GM21619 (cell line): Measurements from ENCODE around the gene LHX1.

Source experiments
- ATAC-seq: cut with Tn5 transposase; IDR thresholded peaks from one replicate; pipeline ENCODE4 v1.9.1; 2021; ENCODE audit not compliant: unreplicated experiment

Gene LHX1

DNA sequence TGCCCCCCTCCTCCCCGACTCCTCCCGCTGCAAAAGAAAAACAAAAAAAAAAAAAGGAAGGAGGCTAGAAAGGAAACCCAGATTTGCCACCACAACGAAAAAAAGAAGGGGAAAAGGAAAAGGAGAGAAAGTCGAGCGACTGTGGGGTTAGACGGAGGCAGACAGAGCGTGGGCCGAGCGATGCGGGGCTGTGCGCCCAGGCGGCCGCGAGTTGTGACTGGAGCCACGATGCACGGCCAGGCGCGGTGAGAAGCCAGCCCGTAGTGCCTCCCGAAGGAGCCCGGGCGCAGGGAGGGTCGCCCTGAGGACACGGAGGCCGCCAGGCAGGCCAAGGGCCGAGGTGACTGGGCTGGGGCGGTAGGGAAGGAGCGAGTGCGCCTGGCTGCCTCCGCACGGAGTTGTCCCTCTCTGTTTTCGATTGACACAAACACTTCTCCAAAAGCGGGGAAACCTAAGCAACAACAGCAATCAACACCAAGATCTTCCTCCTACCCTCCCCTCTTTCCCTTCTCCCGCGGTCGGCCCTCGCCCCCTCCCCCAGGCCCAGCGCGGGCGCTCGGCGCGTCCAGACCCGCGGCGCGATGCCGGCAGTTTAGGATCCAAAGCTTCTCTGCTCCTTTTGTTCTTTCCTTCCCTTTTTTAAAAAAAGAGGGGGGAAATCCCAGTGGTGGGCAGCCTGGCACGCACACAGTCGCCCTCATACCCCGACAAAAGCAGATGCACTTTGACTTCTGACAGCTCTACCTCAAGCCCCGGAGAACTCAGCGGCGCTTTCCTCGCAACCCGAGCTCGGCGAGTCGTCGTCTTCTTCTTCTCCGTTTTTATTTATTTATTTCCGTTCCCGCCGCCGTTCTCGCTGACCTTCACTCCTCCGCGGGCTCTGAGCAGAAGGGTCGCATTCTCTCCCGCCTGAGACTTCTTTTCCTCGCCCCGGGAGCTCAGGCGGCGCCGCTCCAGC lies at the start of gene LHX1:
TSS of gene LHX1 (plus strand) at position 475 of the 958 bp plus-strand sequence. CDS start 723 bp downstream, outside the sequence.
- ATAC-seq = no peak

DNA sequence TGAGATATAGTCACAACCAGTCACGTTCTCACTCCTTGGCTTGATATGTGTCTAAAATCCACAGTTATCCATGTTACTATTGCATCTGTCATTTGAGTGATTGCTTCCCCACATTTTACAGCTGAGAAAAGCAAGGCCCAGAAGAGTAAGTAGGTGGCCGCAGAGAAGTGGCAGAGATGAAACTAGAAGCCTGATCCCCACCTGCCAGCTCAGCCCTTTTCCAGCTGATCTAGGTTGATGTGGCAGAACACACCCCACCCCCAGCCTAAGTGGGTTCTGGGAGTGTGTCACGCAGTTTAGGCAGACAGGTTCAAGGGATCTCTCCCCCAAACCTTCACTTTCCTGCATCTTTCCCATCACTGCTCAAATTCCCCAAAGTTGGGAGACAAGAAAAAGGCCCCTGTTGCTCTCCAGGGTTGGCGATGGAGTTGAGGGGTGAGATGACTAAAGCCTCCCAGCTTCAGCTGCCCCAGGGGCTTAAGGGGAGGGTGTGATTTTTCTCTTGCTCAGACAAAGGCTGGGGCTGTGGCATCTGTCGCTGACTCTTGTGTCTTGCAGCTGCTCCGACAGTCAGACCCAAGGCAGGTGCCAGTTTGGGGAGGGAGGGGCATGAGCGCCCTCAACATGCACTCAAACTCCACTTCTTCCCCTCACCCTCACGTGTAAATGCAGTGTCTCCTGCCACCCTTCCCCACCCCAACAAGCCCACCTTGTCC lies 48.9 kb upstream of the LHX1 start:
- ATAC-seq = no peak

DNA sequence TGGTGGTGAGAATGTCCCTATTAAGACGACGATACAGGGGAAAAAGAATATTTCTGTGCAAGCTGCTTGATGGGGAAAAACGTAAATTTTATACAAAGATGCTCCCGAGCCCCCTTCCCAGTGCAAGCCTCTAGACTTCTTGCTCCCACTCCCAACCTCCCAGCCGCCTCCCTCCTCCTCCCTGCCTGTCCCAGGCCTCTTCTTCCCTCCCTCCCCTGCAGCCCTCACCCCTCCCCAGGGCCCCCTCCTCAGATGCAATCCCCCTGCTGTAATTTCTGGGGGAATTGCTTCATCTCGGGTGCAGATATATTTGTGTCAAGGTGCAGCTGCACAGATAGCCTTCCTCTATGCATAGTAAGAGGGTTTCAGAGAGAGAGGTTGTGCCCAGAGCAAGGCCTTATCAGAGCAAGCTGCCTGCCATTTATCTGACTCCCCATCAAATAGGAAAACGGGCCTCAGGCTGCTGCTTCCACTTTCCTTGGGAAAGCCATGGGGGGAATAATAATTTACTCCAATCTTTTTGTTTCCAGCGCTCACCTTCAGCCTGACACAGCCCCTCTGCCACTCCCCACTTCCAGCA lies 47.4 kb upstream of the LHX1 start:
- no peak for ATAC-seq

DNA sequence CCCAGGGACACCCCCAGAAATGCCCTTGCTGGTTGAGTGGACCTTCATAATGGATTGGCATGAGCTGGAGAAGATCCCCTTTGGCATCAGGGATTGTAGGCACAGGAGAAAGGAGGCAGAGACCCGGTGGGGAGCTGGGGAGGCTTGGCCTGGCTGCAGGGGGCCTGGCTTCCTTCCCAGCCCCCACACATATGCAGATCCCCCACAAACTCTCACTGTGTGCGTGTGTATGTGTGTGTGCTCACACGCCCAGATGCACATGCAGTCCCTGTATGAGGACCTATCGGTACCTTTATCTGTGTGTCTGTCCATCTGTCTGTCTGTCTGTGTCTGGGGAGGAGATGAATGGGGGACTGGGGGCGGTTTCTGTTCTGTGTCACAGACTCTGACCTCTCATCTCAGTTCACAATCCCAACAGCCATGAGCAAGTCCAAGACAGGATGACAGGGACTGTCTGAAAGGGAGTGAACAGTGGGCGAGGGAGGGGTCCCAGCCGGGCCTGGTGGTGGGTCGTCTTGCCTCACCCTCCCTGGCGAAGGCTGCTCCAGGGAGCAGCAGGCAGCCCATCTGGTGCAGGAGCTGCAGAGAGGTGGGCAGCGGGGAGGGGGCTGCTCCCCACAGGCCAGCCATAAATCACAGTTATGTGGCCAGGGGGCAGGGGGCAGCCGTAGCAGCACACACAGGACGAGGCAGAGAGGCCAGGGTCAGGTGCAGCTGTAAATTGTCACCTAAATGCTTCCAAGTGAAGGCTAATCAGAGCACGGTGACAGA lies 46.7 kb upstream of the LHX1 start:
- no peak for ATAC-seq

DNA sequence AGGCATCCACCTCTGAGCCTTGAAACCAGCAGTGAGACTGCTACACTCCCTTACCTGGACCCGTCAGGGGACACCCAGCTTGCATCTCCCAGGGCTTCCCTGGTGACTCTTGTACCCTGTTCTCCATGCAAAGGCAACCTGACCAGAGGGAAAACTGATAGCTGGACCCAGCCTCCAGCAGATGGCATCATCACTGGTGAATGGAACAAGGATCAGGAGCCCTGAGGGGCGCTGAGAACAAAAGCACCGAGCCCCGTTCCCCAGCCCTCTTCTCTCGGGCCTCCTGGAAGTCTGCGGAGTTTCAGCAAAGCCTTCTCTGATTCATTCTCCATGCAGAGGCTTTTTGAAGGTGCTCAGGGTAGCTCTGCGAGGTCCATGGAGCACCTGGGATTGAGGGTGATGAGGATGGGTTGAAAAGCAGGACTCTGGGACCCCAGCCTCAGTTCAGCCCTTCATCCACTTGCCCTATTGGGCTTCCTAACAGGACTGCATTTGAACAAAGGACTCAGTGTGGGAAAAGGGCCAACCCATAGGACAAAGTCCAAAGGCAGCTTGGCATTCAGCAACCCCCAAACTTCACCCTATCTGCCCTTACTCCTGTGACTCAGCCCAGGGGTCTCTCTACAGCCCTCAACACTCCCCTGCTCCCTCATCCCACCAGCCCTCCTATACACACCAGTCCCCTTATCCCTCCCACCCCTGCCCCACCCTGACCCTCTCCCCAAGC lies 45.0 kb upstream of the LHX1 start:
- no peak for ATAC-seq

DNA sequence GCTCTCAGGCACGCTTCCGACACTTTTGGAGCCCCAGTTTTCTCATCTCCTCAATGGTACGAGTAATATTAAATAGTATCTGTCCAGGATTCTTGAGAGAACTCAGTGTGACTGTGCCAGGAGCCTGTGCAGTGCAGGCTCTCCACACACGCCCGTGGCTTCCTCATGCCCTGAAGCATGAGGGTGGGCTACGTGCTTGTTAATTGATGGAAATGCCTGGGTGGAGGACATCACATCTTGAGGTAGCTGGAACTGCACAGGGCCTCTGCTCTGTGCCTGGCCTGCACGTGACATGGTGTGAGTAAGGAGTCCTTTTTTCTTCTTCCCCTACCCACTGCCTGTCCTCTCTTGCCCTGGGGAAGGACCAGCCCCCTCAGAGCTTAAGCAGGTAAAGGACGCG lies 43.1 kb upstream of the LHX1 start:
- ATAC-seq = no peak

DNA sequence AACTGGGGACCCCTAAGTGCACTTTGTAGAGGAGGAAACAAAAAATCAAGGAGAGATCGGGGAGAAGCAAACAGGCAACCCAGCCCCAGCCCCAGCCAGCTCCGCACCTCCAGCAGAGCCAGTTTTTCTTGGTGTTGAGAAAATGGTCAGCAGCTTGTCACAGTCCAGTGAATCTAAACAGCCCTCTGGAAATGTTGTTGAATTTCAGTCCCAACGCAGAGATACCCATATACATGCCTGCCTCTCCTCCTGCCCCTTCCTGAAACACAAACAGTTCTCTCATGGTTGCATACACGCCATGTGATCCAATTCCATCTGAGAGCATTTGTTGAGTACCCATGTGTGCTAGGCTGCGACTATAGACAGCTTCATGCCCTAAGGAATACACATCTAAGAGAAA lies 42.4 kb upstream of the LHX1 start:
- no peak for ATAC-seq

DNA sequence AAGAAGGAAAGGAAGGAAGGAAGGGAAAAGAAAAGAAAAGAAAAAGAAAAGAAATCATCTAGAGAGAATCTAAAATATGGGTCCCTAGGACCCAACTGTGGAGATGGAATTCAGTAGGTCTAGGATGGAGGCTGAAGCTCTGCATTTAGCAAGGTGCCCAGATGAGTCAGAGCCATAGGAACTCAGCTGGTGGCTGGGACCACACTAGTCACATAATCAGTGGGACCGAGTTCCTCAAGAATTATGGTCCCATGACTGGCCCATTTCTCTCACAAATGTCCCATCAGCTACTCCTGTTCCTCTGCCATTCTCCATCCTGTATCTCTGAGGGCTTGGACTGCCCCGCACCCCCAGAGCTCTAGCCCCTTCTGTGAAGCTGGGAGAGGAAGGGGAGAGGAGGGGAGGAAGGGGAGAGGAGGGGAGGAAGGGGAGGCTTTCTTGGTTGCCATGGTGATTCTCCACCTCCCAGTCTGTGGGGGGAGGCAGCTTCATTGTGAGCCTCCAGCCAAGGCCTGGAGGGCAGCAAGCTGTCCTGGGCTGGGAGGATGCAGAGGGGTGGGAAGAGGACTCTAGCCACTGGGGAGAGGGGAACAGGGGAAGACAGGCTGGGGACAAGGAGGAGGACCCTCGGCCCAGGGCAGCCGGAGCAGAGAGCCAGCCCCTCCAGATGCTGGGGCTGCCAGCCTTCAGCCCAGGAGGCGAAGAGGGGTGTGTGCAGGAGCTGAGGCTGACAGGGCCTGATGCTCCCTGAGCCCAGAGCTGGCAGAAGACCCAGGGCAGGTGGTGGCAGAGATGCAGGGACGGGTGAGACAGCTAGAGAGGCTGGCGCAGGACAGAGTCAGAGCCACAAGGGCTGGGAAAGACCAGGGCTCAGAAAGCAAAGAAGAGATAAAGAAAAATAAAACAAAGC lies 37.8 kb upstream of the LHX1 start:
- no peak for ATAC-seq

DNA sequence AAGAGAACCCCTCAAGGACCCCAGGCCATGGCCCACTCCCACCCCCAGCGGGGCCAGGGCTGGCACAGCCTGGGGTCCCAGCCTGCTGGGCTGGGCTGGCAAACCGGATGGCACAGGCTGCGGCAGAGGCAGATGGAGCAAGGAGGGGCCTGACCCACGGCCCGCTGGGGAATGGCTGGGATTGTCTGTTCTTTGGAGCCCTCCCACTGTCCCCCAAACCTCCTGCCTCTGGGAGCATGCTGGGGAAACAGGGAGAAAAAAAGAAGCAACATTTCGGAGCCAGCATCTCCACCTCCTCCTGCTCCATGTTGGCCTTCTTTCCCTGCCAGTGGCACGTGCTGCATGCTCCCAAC lies 37.1 kb upstream of the LHX1 start:
- no peak for ATAC-seq

DNA sequence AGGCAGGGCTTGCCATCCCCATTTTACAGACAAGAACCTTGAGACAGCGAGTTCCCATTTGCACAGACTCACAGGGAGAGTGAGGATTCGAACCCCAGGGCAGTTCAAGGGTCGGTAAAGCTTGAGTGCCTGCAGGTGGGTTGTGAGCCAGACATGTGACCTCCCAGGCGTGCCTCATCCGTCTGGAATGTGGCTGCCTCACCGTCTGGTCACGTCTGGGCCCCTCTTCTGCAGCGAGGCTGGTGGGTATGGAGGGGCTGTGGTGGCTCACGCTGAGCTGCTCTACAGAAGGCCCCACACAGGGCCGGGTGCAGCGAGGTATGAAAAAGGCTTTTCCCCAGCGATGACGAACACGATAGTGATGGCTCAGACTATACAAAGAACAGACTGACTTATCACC lies 35.8 kb upstream of the LHX1 start:
- ATAC-seq = no peak

DNA sequence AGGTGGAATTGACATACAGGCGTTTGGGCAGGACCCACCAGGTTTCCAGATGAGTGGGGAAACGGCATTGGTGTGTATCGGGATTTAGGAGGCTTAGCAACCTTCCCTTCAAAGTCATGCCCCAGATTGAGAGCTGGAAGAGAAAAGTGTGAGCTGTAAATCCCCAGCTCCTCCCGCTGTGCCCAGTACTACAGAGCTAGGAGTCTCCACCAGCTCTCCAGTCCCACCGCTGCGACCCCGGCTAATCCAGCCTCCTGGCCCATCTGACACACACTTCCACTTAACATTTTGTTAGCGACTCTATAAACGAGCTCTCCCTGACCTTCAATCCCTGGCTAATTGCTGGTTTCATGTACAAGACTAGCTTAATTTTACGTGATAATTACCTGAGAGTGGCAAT lies 29.9 kb upstream of the LHX1 start:
- no peak for ATAC-seq

DNA sequence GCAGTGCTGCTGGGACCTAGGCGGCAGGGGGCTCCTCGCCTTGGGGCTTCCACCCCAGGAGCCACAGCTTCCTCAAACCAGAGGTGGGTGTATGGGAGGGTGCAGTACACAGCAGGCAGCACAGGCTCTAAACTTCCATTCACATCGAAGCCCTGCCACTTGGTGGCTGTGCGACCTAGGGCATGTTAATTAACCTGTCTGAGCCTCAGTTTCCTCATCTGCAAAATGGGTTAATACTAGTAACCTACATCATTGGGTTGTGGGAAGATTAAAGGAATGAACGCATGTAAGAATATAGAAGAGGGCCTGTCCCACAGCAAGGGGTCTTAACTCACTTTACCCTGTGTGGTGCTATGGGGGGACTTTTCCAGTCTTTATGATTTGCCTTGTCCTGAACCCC lies 26.8 kb upstream of the LHX1 start:
- no peak for ATAC-seq

DNA sequence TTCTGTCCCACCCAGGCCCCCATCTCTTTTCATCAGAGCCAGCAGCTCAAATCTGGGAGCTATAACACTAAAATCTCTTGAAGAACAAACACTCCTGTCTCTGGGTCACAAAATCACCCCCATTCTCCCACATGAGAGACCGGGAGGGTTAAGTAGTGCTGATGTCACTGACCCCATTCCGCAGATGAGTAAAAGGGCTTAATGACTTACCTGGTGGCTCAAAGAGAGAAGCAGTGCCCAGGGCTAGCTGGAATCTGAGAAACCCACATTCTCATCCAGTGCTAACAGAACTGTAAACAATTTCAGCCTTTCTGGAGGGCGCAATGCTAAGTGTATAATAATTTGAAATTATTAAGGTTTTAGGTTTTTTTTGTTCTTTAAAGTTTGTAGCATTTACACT lies 26.3 kb upstream of the LHX1 start:
- ATAC-seq = no peak

DNA sequence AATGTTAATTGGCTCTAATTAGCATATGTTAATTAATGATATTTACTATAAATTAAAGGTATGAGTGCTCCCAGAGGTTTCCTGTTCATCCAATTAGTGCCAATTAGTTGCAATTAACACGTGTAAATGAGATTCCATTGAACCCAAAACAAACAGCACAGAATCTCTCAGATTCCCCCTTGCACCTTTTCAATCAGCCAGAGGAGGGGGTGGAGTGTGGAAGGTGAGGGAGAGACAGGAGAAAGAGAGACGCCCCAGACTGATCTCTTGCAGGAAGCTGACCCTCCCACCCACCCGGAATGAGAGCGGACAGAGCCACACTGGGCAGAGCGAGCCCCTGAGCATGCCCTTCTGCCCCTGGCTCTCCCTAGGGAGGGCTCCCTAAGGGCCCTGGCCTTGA lies 24.1 kb upstream of the LHX1 start:
- ATAC-seq = no peak

DNA sequence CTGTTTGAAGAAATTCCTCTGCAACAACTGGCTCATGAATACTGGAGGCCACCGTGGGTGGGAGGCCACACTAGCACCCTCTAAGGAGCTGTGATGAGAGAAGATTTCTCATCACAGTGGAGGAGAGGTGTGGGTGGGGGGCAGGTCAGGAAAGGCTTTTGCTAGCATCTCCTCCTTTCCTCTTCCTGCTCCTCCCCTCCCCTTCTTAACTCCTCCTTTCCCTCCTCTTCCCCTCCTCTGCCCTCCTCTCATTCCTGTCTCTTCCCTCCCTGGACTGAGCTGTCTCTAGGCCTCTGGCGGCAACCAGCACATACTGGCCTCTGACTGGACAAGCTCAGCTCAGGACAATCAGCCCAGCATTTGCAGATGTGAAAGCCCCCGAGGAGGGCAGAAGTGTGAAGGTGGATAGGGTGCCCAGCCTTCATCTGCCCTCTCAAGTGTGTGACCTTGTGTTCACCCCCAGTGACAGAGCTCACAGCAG lies 19.0 kb upstream of the LHX1 start:
- ATAC-seq = no peak

DNA sequence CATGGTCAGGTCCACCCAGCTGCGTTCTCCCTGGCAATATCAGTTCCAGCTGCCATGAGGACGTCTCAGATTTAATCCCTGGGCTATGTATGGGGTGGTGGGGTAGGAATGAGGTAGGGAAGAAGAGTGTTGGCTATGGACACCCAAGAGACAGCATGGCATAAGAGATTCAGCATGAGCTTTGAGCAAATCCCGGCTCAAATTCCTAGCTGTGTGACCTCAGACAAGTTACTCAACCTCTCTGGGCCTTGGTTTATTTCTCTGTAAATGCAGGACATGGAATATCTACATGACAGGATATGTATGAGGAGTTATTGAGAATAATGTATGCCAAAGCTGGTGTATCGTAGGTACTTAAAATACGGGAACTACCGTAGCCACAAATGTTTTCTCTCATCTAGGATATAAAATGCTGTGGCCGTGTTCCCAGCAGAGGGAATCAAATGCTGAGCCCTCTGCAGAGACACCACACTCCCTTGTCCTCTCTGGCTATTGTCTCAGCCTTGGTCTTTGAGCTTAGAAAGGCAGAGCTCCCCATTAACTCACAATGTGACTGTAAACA lies 17.8 kb upstream of the LHX1 start:
- no peak for ATAC-seq

DNA sequence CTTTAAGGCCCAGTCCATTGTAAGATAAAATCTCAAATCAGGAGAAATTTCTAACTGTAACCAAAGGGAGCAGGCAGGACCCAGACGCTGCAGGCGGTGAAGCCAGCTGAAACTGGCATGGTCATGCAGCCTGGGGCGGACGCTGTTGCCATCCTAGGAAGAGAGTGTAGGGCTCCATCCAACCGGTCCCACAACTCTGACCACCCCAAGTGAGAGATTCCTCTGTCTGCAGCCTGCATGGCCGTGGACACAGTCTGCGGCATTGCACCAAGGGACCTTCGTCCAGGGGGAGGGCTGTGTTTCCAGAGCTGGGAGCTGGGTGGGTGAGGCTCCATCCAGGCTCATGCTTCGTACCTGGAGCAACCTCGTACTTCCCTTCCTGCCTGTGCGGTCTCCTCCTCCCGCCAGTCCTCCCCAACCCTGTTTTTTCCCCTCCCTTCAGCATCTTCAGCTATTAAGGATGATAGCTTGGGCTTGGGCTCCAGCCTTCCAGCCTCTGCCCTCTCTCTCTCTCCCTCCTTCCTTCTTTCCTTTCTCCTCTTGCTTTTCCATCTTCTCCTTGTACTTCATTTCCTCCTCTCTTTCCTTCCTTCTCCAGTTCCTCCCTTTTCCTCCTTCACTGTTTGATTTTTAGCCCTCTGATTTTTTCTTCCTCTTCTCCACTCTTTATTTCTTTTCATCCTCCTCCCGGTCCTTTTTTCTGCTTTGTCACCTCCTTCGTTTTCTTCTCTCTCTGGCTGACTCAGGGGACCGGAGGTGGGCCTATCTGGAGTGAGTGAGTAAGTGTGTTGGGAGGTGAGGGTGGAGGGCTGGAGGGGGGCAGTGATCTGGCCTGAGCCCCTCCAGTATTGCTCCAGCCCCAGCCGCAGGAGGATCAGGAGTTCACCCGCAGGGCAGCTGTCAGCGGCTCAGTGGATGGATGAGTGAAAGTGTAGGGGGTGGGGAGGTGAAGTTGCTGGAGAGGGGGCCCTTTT lies 17.0 kb upstream of the LHX1 start:
- no peak for ATAC-seq
